GM12873 (cell line): ENCODE measurements around the gene RARB.

Experiments used
- CTCF ChIP-seq: IDR thresholded peaks from 2 replicates; pipeline ENCODE4 v1.5.1; 2012; ENCODE audit warnings: low read depth, mild to moderate bottlenecking, moderate library complexity, low read length, control low read depth; ENCODE audit not compliant: insufficient read depth; ENCODE audit errors: missing control alignments

RARB gene

GRCh38 chr3:25405335-25405734 is 22.7 kb upstream of the RARB start:
- no peak for TF ChIP-seq CTCF

- TF ChIP-seq CTCF: no peak
Measured at GRCh38 chr3:25410703-25411102, 17.4 kb upstream of the RARB start.

GRCh38 chr3:25412269-25412668 is 15.8 kb upstream of the RARB start:
- no peak for TF ChIP-seq CTCF

DNA sequence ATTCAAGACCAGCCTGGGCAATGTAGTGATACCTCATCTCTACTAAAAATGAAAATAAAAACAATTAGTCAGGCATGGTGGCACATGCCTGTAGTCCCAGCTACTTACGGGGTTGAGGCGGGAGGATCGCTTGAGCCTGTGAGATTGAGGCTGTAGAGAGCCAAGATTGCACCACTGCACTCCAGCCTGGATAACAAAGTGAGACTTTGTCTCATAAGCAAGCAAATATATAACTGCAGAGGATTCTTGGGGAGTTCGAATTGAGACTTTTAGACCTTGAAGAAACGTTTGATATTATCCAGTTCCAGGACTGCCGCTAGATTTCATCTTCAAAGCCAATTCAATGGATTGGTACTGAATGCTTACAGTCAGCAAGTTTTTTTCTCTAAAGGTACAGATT is 11.9 kb upstream of the RARB start:
- no peak for TF ChIP-seq CTCF

GRCh38 chr3:25418596-25418995 is 9.5 kb upstream of the RARB start:
- no peak for TF ChIP-seq CTCF

DNA sequence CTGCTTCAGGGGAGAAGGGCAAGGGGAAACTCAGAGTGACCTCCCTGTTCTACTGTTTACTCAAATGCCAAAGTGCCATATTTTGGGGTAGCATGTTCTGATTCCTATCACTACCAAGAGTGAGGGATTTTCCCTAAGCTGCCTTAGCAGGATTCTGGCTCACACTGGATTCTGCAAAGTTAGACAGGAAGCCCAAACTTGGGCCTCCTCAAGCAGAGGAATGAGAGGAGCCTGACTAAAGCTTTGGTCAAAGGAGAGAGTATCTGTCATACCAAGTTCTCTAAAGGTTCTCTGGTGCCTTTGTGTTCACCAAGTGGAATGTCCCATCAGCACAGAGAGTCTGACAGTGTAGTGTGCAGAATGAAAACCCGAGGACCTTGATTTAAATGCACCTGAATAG is 8.8 kb upstream of the RARB start:
- TF ChIP-seq CTCF: no peak

GRCh38 chr3:25420147-25420546 is 7.9 kb upstream of the RARB start:
- TF ChIP-seq CTCF: no peak

GRCh38 chr3:25420885-25421284 is 7.2 kb upstream of the RARB start:
- no peak for TF ChIP-seq CTCF
